Measurements from ENCODE around the gene SUCLA2. TPM values are rescaled to one million over a fixed set of nuclear protein-coding genes. Genes with fewer than 3 reads are reported as not detected.

SUCLA2 gene
- total RNA-seq, 3 donors from 2014 or later = 42.3 to 75.4 (median 61.3) TPM

GRCh38 chr13:48019796-48020195 lies 18.7 kb upstream of the SUCLA2 start:
- H3K4me1 ChIP-seq = no peaks in the 10 kb centered on the region
- intact Hi-C loops (cut with DNase I; ENCODE audit: low total_unique reads) = no loop called here
- H3K9me3 ChIP-seq = no peaks in the 10 kb centered on the region
- TF ChIP-seq CTCF (IDR thresholded peaks at IDR 0.05) (no peak), POLR2A (IDR thresholded peaks at IDR 0.05) (no peak), POLR2AphosphoS5 (IDR thresholded peaks at IDR 0.05) (no peak)
- no peak overlapping the region for H3K4me3 ChIP-seq
- no peaks in the 10 kb centered on the region for H3K27me3 ChIP-seq
- no peaks in the 10 kb centered on the region for H3K36me3 ChIP-seq
- DNase-seq (ENCODE audit: low spot score in 2 of 2) = no peak
- no peak overlapping the region for H3K27ac ChIP-seq

- Histone ChIP-seq H3K36me3 (no peaks in the 10 kb centered on the region), H3K27me3 (no peaks in the 10 kb centered on the region), H3K9me3 (no peaks in the 10 kb centered on the region), H3K4me3 (no peak overlapping the region), H3K27ac (no peak overlapping the region), H3K4me1 (no peaks in the 10 kb centered on the region)
- intact Hi-C loops (cut with DNase I; ENCODE audit: low total_unique reads) = no loop called here
- DNase-seq (ENCODE audit: low spot score in 2 of 2) = no peak
- no peak for TF ChIP-seq POLR2A (IDR thresholded peaks at IDR 0.05)
- TF ChIP-seq POLR2AphosphoS5 (IDR thresholded peaks at IDR 0.05) = no peak
- no peak for TF ChIP-seq CTCF (IDR thresholded peaks at IDR 0.05)
Measured at GRCh38 chr13:48018637-48019036, 17.6 kb upstream of the SUCLA2 start.

GRCh38 chr13:48014359-48014758 lies 13.3 kb upstream of the SUCLA2 start:
- H3K27me3 ChIP-seq = no peaks in the 10 kb centered on the region
- intact Hi-C loops (cut with DNase I; ENCODE audit: low total_unique reads) = no loop called here
- no peak for TF ChIP-seq CTCF (IDR thresholded peaks at IDR 0.05)
- no peak for TF ChIP-seq POLR2A (IDR thresholded peaks at IDR 0.05)
- TF ChIP-seq POLR2AphosphoS5 (IDR thresholded peaks at IDR 0.05) = no peak
- H3K27ac ChIP-seq = no peak overlapping the region
- H3K4me1 ChIP-seq = no peaks in the 10 kb centered on the region
- no peaks in the 10 kb centered on the region for H3K9me3 ChIP-seq
- no peaks in the 10 kb centered on the region for H3K36me3 ChIP-seq
- no peak for DNase-seq (ENCODE audit: low spot score in 2 of 2)
- H3K4me3 ChIP-seq = no peak overlapping the region

- H3K27ac ChIP-seq = no peak overlapping the region
- H3K27me3 ChIP-seq = no peaks in the 10 kb centered on the region
- intact Hi-C loops (cut with DNase I; ENCODE audit: low total_unique reads) = no loop called here
- no peaks in the 10 kb centered on the region for H3K9me3 ChIP-seq
- DNase-seq (ENCODE audit: low spot score in 2 of 2) = no peak
- no peaks in the 10 kb centered on the region for H3K4me1 ChIP-seq
- TF ChIP-seq CTCF (IDR thresholded peaks at IDR 0.05) (no peak), POLR2A (IDR thresholded peaks at IDR 0.05) (no peak), POLR2AphosphoS5 (IDR thresholded peaks at IDR 0.05) (no peak)
- H3K36me3 ChIP-seq = no peaks in the 10 kb centered on the region
- no peak overlapping the region for H3K4me3 ChIP-seq
Measured at GRCh38 chr13:48012668-48013067, 11.6 kb upstream of the SUCLA2 start.

GRCh38 chr13:48010698-48011097 lies 9.6 kb upstream of the SUCLA2 start:
- Histone ChIP-seq H3K36me3 (no peaks in the 10 kb centered on the region), H3K27ac (no peak overlapping the region), H3K4me1 (no peaks in the 10 kb centered on the region), H3K4me3 (no peak overlapping the region), H3K27me3 (no peaks in the 10 kb centered on the region), H3K9me3 (no peaks in the 10 kb centered on the region)
- TF ChIP-seq POLR2A (IDR thresholded peaks at IDR 0.05) = no peak
- TF ChIP-seq CTCF (IDR thresholded peaks at IDR 0.05) = no peak
- TF ChIP-seq POLR2AphosphoS5 (IDR thresholded peaks at IDR 0.05) = no peak
- intact Hi-C loops (cut with DNase I; ENCODE audit: low total_unique reads) = no loop called here
- no peak for DNase-seq (ENCODE audit: low spot score in 2 of 2)
